ENCODE data around the gene SLAMF9. TPM values are rescaled to one million over a fixed set of nuclear protein-coding genes. Genes with fewer than 3 reads are reported as not detected.

SLAMF9 gene
- total RNA-seq, 4 donors from 2014 or later, result not detected

DNA sequence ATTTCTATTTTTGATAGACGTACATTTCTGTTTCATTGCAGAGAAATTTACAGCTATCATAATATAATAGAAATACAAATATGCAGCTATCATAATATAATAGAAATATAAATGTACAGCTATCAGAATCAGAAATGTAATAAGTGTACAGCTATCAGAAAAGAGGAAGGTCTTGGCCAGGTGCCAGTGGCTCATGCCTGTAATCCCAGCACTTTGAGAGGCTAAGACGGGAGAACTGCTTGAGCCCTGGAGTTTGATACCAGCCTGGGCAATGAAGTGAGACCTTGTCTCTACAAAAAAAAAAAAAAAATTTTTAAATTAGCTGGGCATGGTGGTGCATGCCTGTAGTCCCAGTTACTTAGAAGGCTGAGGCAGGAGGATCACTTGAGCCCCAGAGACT is 39.9 kb upstream of the SLAMF9 start:
- TF ChIP-seq, protein P1, sequence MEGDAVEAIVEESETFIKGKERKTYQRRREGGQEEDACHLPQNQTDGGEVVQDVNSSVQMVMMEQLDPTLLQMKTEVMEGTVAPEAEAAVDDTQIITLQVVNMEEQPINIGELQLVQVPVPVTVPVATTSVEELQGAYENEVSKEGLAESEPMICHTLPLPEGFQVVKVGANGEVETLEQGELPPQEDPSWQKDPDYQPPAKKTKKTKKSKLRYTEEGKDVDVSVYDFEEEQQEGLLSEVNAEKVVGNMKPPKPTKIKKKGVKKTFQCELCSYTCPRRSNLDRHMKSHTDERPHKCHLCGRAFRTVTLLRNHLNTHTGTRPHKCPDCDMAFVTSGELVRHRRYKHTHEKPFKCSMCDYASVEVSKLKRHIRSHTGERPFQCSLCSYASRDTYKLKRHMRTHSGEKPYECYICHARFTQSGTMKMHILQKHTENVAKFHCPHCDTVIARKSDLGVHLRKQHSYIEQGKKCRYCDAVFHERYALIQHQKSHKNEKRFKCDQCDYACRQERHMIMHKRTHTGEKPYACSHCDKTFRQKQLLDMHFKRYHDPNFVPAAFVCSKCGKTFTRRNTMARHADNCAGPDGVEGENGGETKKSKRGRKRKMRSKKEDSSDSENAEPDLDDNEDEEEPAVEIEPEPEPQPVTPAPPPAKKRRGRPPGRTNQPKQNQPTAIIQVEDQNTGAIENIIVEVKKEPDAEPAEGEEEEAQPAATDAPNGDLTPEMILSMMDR (IDR thresholded peaks at IDR 0.05), result no peak
- TF ChIP-seq POLR2A (IDR thresholded peaks at IDR 0.05), result no peak
- no peak for TF ChIP-seq POLR2AphosphoS5 (IDR thresholded peaks at IDR 0.05)
- no peak for TF ChIP-seq EP300 (IDR thresholded peaks at IDR 0.05)
- no peak overlapping the region for H3K4me3 ChIP-seq
- H3K4me1 ChIP-seq, result peaks cover 3% of the 10 kb centered on the region
- 79% methylated on average over 2 of the region's 2 CpGs for WGBS
- H3K27me3 ChIP-seq, result no peaks in the 10 kb centered on the region
- H3K27ac ChIP-seq, result no peak overlapping the region
- no peaks in the 10 kb centered on the region for H3K9me3 ChIP-seq
- no peak for DNase-seq (ENCODE audit: low spot score in 2 of 2)
- no peaks in the 10 kb centered on the region for H3K36me3 ChIP-seq

DNA sequence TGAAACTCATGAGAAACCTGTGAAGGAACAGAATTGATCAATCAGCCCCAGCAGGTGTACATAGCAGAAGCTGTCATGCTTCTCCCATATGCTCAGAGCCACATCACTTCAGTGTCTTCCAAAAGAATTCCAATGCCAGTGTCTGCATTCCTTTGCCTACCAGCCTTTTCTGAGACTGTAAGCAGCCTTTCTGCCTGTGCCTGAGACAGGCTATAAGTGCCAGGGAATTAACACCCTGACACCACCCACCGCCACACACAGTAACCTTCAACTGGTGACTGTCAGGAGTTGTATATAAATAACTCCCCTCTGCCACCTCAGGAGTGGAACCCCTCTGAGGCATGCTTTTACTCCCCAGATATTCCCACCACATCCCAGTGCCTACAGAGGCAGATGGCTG is 38.1 kb upstream of the SLAMF9 start:
- no peaks in the 10 kb centered on the region for H3K36me3 ChIP-seq
- peaks cover 3% of the 10 kb centered on the region for H3K4me1 ChIP-seq
- WGBS, result 43% methylated on average over 1 of the region's 1 CpG
- H3K9me3 ChIP-seq, result no peaks in the 10 kb centered on the region
- H3K27ac ChIP-seq, result no peak overlapping the region
- DNase-seq (ENCODE audit: low spot score in 2 of 2), result no peak
- H3K27me3 ChIP-seq, result no peaks in the 10 kb centered on the region
- TF ChIP-seq EP300 (IDR thresholded peaks at IDR 0.05) (no peak), POLR2AphosphoS5 (IDR thresholded peaks at IDR 0.05) (no peak), POLR2A (IDR thresholded peaks at IDR 0.05) (no peak)
- TF ChIP-seq, protein P1 (IDR thresholded peaks at IDR 0.05), result no peak
- no peak overlapping the region for H3K4me3 ChIP-seq

DNA sequence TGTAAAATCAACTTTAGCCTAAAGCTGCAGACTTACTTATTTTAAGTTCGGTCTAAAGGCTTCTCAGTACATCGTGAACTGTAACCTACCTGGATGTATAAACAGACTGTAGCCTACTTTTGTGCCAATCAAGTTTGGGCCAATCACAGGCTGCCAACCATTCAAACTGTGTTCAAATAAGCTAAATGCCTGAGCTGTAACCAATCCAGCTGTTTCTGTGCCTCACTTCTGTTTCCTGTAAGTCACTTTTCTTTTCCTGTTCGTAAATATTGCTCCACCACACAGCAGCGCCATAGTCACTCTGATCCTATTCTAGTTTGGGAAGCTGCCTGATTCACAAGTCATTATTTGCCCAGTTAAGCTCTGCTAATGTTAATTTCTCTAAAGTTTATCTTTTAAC is 37.5 kb upstream of the SLAMF9 start:
- Histone ChIP-seq H3K4me1 (peaks cover 3% of the 10 kb centered on the region), H3K4me3 (no peak overlapping the region), H3K27ac (no peak overlapping the region), H3K36me3 (no peaks in the 10 kb centered on the region), H3K27me3 (no peaks in the 10 kb centered on the region), H3K9me3 (no peaks in the 10 kb centered on the region)
- TF ChIP-seq EP300 (IDR thresholded peaks at IDR 0.05), result no peak
- TF ChIP-seq, protein P1 (IDR thresholded peaks at IDR 0.05), result no peak
- TF ChIP-seq POLR2A (IDR thresholded peaks at IDR 0.05), result no peak
- no peak for TF ChIP-seq POLR2AphosphoS5 (IDR thresholded peaks at IDR 0.05)
- 51% methylated on average over 4 of the region's 4 CpGs for WGBS
- no peak for DNase-seq (ENCODE audit: low spot score in 2 of 2)

DNA sequence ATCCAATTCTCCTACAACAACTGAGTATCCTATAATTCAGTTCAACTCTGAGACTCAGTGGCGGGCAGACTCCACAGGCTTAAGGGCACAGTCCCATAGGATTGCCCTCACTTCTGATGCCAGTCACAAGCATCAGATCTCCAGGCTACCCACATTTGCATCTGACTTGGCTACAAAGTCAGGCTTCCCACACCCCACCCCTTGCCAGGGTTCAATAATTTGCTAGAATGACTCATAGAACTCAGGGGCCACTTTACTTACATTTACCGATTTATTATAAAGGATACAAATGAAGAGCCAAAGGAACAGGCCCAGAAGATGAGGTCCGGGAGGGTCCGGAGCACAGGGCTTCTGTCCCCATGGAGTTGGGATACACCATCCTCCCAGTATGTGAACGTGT is 36.0 kb upstream of the SLAMF9 start:
- 87% methylated on average over 5 of the region's 5 CpGs for WGBS
- H3K4me3 ChIP-seq, result no peak overlapping the region
- no peak for DNase-seq (ENCODE audit: low spot score in 2 of 2)
- no peaks in the 10 kb centered on the region for H3K9me3 ChIP-seq
- no peaks in the 10 kb centered on the region for H3K36me3 ChIP-seq
- H3K27me3 ChIP-seq, result no peaks in the 10 kb centered on the region
- no peak overlapping the region for H3K27ac ChIP-seq
- TF ChIP-seq EP300 (IDR thresholded peaks at IDR 0.05), result no peak
- TF ChIP-seq POLR2A (IDR thresholded peaks at IDR 0.05), result no peak
- TF ChIP-seq, protein P1 (IDR thresholded peaks at IDR 0.05), result no peak
- TF ChIP-seq POLR2AphosphoS5 (IDR thresholded peaks at IDR 0.05), result no peak
- peaks cover 3% of the 10 kb centered on the region for H3K4me1 ChIP-seq

DNA sequence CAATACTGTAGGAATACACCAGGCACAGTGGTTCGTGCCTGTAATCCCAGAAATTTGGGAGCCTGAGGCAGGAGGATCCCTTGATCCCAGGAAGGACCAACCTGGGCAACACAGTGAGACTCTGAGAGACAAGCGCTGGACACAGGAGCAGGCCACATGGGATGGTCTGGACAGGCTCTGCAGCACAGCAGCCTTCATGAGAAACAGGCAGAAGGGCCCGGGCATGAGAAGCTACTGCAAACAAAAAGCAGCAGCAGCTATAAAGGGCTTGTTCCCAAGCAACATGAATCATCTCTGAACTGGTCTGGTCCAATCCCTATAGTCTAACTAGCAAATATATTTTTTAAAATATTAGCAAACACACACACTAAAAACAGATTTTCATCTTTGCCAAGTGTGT is 35.5 kb upstream of the SLAMF9 start:
- Histone ChIP-seq H3K27ac (no peak overlapping the region), H3K4me3 (no peak overlapping the region), H3K4me1 (peaks cover 3% of the 10 kb centered on the region), H3K27me3 (no peaks in the 10 kb centered on the region), H3K9me3 (no peaks in the 10 kb centered on the region), H3K36me3 (no peaks in the 10 kb centered on the region)
- no peak for DNase-seq (ENCODE audit: low spot score in 2 of 2)
- TF ChIP-seq POLR2AphosphoS5 (IDR thresholded peaks at IDR 0.05) (no peak), POLR2A (IDR thresholded peaks at IDR 0.05) (no peak), EP300 (IDR thresholded peaks at IDR 0.05) (no peak)
- TF ChIP-seq, protein P1 (IDR thresholded peaks at IDR 0.05), result no peak
- WGBS, result 60% methylated on average over 3 of the region's 3 CpGs

Data from suprapubic skin (tissue), 4 donors.